HG02870 (cell line): ENCODE results near the gene MEGF6.

Source experiments
- ATAC-seq: cut with Tn5 transposase; IDR thresholded peaks from one replicate; pipeline ENCODE4 v1.9.1; 2021; ENCODE audit warnings: mild to moderate bottlenecking, moderate library complexity; ENCODE audit not compliant: unreplicated experiment

The MEGF6 gene

GRCh38 chr1:3473381-3473844 is 137.9 kb downstream of the MEGF6 start:
- ATAC-seq = no peak

- no peak for ATAC-seq
These were observed 138.4 kb downstream of the MEGF6 start for GRCh38 chr1:3472906-3473305.

GRCh38 chr1:3472088-3472850 is 139.0 kb downstream of the MEGF6 start:
- no peak for ATAC-seq

GRCh38 chr1:3471356-3472087 is 139.8 kb downstream of the MEGF6 start:
- no peak for ATAC-seq

GRCh38 chr1:3470650-3471355 is 140.5 kb downstream of the MEGF6 start:
- ATAC-seq = no peak

- no peak for ATAC-seq
These were observed 141.3 kb downstream of the MEGF6 start for GRCh38 chr1:3469849-3470649.

DNA sequence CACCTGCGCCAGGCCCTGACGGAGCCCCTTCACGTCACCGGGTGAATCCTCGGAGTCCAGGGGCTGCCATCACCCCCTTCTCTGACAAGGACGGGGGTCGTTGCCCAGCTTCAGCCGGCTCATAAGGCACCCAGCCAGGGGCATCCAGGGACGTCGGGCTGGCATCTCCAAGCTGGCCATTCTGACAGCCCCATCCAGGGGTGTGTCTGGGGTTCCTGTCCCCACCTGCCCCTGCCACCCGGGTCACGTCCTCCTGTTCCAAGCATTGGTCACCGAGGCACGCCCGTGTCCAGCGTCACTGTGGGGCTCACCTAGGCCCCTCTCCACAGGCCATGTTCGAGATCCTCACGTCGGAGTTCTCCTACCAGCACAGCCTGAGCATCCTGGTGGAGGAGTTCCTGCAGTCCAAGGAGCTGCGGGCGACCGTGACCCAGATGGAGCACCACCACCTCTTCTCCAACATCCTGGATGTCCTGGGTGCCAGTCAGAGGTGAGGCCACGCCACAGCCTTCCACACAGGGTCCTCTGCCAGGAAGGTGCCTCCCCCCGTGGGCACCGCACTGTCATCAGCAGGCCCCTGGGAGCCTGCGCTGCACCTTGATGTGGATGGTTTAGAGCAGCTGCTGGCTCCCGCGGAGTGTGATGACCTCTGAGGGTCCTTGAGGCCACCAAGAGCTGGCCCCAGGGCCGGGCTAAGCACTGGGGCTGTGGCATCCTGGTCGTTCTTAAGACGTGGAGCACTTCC is 142.0 kb downstream of the MEGF6 start:
- ATAC-seq = no peak

- ATAC-seq = no peak
These were observed 142.8 kb downstream of the MEGF6 start for GRCh38 chr1:3468236-3469103.

GRCh38 chr1:3467096-3468036 is 143.9 kb downstream of the MEGF6 start:
- no peak for ATAC-seq

- no peak for ATAC-seq
These were observed 144.8 kb downstream of the MEGF6 start for GRCh38 chr1:3466366-3467075.

DNA sequence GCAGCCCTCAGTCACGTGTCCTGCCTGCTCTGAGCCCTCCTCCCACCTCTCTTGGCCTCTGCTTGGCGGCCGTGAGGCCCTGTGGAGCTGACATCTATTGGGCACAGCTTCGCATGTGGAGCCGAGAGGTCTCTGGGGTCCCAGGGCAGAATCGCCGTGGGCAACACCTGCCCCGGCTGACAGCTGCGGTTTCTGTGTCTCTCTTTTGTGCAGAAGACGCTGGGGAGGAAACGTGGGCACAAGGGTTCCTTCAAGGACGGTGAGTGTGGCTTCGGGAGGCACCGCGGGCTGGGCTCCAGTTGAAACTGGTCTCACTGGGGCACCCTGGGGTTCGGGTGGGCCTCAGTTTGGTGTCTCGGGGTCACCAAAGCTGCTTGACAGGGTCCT is 145.4 kb downstream of the MEGF6 start:
- no peak for ATAC-seq

DNA sequence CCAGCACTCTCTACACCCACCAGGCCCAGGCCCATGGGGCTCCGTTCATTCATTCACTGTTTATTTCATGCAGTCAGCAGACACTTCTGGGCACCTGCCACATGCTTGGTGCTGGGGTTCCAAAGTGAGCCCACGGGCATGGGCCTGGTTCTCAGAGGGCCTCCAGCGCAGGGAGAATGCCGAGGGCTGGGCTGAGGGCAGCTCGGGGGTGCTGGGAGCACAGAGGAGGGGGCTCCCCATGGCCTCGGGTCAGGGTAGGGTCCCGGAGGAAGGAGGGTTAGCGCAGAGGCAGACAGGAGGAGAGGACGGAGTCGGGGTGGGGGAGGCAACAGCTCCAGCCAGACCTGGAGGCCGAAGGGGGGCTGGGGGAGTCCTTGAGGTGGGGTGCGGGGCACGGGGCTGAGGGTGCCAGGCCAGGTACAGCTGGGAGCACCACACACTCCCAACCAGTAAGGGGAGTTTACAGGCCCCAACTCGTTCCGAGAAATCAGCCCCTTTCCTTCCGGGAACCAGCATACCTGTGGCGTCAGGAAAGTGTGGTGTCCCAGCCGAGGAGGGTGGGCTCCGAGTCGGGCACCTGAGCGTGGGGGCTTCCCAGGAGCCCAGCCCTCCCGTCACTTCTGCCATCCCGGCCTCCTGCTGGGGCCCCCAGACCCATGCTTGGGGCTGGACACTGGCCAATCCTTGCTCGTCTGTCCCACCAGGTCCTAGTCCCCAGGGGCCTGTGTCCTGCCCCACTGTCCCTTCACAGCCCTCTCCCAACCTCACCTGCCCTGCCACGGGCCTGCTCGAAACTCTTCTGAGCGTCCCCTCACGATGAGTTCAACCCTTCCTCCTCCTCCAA is 146.0 kb downstream of the MEGF6 start:
- ATAC-seq = no peak

GRCh38 chr1:3464649-3465025 is 146.7 kb downstream of the MEGF6 start:
- ATAC-seq = no peak

DNA sequence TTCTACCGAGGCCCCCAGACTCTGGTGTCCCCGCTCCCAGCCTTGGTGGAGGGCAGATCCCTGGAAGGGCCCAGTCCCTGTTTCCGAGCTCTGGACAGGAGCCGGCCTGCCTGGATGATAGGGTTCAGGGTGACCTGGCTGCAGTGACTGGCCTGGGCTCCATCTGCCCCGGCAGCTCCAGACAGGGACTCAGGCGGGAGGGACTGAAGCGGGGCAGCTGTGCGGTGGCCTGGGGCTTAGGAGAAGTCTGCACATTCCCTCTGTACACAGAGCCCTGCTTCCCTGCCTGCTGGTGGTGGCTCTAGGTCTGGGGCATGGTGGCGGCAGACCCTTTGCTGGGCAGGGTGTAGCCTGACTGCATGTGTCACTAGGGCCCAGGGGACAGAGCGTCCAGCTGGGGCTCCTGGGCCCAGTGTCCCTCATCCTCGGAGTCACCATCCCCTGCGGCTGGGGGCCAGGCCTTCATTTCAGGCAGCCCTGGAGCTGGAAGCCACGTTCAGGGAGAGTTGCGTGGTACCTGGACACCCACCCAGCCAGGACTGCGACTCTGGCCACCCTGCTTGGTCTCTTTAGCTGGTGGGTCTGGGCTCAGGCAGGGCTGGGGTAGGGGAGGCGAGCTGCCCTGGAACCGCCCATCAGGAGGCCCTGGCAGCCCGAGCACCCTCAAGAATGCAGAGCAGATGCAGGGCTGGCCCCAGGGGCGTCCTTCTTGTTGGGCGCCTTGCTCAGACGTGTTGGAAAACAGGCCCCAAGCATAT is 147.2 kb downstream of the MEGF6 start:
- ATAC-seq = no peak

DNA sequence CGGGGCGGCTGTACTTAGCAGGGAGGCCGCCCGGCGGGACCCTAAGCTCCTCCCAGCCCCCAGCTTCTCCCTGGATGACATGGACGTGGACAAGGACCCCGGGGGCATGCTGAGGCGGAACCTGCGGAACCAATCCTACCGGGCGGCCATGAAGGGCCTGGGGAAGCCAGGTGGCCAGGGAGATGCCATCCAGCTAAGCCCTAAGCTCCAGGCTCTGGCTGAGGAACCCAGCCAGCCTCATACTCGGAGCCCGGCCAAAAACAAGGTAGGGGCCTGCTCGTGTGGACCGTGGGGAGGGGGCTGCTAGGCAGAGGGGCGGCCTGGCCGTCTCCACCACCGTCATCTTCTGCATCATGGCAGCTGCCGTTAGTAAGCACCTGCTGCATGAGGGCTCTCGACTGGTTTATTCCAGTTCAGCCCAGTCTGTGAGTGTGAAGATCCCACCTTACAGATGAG is 147.9 kb downstream of the MEGF6 start:
- ATAC-seq = no peak

DNA sequence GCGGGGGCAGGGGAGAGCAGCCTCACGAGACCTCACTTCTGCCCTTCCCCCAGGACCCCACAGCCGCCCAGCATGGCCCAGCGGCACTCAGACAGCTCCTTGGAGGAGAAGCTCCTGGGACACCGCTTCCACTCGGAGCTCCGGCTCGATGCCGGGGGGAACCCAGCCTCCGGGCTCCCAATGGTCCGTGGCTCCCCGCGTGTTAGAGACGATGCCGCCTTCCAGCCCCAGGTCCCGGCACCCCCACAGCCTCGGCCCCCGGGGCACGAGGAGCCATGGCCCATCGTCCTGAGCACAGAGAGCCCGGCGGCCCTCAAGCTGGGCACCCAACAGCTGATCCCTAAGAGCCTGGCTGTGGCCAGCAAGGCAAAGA is 148.3 kb downstream of the MEGF6 start:
- no peak for ATAC-seq
